NCI-H1417 treated with DMSO at 0.1 percent for 48 hours (cell line): Measurements from ENCODE around the gene GABBR1.

Source experiments
- DNase-seq: peaks from one replicate; lab custom pipeline; 2025; lab: John Stamatoyannopoulos, UW

Gene GABBR1

DNA sequence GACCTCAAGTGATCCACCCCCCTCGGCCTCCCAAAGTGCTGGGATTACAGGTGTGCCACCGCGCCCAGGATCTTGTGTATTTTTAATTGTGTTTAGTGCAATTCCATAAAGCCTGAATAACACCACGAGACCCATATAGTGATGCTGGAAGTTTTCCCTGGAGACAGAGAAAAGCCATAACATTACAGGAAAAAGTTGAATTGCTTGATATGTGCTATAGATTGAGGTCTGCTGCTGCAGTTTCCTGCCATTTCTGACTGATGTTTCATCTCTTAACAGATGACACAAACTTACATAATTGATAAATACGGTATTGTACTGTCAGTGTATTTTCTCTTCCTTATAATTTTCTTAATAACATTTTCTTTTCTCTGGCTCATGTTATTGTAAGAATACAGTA, 66.1 kb downstream of the GABBR1 start:
- DNase-seq, result no peak

GRCh38 chr6:29564875-29565274, 68.1 kb downstream of the GABBR1 start:
- DNase-seq, result no peak

- no peak for DNase-seq
These were observed 69.5 kb downstream of the GABBR1 start for GRCh38 chr6:29563435-29563965.

GRCh38 chr6:29561606-29562181, 71.3 kb downstream of the GABBR1 start:
- no peak for DNase-seq

DNA sequence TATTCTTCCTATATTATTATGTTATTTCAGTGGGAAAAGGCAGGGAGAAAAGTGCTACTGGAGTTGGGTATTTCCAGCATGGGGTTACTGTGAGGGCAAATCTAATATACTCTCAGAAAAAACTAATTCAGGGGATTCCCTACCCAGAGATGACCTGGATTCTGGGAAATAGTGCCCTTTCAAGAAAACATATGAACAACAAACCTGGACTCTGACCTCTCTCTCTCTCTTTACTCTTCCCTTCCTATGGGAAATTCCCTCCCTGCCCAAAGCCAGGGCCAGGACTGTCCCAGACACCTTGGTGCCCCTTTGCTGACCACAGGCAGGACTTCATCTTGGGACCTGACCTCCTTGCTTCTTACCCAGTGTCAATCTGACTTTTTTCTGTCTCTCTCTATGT, 71.9 kb downstream of the GABBR1 start:
- no peak for DNase-seq

DNA sequence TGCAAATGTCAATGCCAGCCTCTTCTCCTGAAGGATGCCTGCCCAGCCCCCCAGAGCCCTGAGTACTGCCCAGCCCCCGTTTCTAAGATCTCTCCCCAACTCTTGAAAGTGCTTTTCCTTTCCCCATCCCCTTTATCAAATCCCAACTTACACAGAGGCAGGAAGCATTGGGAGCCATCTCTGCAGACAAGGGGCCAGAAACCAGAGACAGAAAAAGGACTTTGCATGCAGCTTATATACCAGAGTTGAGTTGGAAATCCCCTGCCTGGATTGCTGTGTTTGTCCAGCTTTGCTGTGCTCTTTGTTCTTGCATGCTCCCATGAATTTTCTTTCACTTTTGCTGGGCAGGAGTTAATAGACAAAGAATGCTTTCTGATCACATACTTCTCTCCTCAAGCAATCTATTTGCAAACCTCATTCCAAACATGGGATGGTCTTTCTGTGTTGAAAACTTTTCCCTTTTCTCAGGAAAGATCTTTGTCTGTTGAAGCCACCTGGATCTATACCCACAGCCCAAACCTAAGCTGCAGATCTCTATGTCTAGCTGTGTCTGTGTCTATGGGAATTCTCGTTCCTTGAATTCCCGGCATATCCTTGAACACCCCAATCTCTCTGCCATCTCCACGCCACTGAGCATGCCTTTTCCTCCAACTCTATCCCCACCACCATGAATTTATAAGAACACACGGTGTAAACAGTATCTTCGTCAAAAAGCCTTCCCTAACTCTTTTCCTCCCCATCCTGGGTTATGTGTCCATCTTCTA, 73.3 kb downstream of the GABBR1 start, which contains the start of gene UBD:
TSS of gene UBD (minus strand) at position 209 of the 764 bp plus-strand sequence. CDS start at position 178, 31 bp downstream.
- no peak for DNase-seq

DNA sequence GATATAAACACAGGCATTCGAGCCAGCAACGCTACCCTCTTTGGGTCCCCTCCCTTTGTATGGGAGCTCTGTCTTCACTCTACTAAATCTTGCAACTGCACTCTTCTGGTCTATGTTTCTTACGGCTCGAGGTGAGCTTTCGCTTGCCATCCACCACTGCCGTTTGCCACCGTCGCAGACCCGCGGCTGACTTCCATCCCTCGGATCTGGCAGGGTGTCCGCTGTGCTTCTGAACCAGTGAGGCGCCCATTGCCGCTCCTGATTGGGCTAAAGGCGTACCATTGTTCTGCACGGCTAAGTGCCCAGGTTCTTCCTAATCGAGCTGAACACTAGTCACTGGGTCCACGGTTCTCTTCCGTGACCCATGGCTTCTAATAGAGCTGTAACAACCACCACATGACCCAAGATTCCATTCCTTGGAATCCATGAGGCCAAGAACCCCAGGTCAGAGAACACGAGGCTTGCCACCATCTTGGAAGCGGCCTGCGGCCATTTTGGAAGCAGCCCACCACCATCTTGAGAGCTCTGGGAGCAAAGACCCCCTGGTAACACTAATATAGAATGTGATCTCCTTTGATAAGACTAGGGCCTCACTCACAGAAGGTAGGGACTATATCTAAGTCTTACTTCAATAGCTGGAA, 74.4 kb downstream of the GABBR1 start:
- DNase-seq, result no peak

DNA sequence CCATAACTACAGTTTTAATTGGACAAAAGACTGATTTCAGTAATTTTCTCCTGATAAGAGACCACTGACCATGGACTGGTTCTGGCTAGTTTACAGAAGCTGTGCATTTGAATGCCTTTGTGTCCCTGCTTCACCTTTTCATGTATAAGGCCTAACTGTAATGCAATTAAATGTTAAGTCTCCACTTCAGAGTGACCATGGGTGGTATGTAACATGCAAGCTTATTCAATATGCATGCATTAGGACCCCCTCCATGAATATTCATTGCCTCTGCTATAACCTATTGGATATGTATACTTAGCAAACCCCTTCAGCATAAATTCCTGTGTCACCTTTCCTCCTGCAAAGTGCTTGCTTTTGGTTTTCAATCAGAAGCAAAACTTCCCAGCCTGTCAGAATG, 75.7 kb downstream of the GABBR1 start:
- no peak for DNase-seq

- no peak for DNase-seq
These were observed 78.2 kb downstream of the GABBR1 start for GRCh38 chr6:29554764-29555163.

DNA sequence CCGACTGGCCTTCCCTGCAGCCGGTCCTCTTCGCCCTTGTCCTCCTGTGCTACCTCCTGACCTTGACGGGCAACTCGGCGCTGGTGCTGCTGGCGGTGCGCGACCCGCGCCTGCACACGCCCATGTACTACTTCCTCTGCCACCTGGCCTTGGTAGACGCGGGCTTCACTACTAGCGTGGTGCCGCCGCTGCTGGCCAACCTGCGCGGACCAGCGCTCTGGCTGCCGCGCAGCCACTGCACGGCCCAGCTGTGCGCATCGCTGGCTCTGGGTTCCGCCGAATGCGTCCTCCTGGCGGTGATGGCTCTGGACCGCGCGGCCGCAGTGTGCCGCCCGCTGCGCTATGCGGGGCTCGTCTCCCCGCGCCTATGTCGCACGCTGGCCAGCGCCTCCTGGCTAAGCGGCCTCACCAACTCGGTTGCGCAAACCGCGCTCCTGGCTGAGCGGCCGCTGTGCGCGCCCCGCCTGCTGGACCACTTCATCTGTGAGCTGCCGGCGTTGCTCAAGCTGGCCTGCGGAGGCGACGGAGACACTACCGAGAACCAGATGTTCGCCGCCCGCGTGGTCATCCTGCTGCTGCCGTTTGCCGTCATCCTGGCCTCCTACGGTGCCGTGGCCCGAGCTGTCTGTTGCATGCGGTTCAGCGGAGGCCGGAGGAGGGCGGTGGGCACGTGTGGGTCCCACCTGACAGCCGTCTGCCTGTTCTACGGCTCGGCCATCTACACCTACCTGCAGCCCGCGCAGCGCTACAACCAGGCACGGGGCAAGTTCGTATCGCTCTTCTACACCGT, 79.5 kb downstream of the GABBR1 start:
- DNase-seq, result no peak

- no peak for DNase-seq
These were observed 80.4 kb downstream of the GABBR1 start for GRCh38 chr6:29552512-29553051.

DNA sequence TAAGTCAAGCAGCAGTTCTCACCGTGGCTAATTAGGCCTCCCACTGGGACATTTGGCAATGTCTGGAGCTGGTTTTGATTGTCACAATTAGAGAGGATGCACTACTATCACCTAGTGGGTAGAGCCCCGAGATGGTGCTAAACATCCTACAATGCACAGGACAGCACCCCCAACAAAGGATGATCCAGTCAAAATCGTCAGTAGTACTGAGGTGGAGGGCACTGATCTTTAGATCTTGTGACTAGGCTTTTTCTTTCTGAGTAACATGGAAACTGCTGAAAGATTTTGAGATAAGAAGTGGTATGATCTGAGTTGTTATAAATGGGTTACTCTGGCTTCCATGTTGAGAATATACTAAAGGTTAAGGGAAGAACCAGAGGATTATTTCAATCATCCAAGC, 85.4 kb downstream of the GABBR1 start:
- no peak for DNase-seq

- no peak for DNase-seq
These were observed 95.1 kb downstream of the GABBR1 start for GRCh38 chr6:29537714-29538403.

DNA sequence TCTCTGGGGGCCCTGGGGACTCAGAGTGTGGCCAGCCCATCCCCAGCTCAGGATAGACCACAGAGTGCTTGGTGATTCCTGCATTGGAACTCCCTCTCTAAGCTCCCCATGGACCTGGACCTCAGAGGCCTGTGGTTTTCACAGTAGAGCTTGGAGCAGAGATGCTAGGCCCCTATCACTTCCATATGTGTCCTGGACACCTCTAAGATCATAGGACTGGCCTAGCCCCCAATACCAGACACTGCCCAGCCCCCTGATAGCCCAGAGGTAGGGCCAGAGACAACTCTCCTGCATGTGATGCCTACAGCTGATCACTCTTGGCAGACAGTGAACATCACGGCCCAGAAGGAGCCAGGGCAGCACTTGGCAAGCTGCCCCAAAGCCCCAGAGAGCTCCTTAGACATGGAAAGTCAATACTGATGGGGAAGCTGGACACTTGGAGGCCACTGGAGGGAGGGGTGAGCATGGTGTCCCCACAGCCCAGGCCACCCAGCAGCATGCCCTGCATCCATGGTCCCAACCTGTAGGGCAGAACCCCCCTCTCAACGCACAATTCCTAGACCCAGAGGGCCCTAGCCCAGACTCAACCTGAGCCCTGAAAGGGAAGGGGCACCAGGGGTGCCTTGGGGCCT, 100.5 kb downstream of the GABBR1 start:
- no peak for DNase-seq

DNA sequence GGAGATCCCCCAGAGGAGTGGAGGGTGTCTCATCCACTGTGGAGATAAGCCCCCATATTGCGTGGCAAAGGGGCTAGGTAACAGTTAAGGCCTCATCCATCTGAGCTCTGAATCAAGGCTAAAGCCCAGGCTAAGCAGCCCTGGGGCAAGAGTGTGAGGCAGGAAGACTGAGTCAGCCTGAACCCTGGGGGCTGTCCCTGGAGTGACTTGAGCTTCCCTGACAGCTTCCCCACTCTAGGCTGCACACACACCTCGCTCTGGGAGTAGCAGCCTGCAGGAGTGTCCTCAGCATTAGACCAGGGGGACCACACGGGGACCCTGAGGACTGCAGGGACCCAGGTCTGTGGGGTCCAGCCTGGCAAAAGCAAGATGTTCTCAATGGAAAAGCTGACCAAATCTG, 101.3 kb downstream of the GABBR1 start:
- DNase-seq, result no peak

GRCh38 chr6:29530671-29531310, 102.2 kb downstream of the GABBR1 start:
- no peak for DNase-seq

DNA sequence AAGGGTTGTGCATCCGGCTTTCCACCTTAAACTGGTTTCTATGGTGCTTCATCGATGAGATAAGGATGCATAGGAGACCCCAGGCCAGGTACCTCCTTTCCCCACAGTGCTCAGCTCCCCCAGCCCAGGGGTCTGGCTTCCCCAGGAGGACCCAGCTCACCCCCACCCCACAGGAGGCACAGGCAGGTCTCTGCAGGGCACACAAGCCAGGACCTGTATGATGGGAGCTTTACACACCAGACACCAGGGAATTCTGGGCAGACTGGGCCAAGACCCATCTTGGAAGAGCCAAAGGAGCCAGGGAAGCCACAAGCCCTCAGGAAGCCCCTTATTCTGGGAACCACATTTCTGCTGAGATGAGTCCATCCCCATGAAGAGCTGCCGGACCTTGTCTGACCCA, 103.0 kb downstream of the GABBR1 start:
- DNase-seq, result no peak

GRCh38 chr6:29528988-29529560, 103.9 kb downstream of the GABBR1 start:
- no peak for DNase-seq

- DNase-seq, result no peak
These were observed 104.6 kb downstream of the GABBR1 start for GRCh38 chr6:29528300-29528931.
